ENCODE measurements around the gene MAP2K7. TPM values are rescaled to one million over a fixed set of nuclear protein-coding genes. Genes with fewer than 3 reads are reported as not detected.
"Not testable (repeated sequence)": the region's sequence is repeated elsewhere in the genome, so short reads cannot be mapped to it uniquely, and the experiment has no call there.

Gene MAP2K7
- total RNA-seq, 1 donor from 2014 or later, result 55.6 TPM

GRCh38 chr19:7885818-7886217, 17.9 kb upstream of the MAP2K7 start:
- DNase-seq (ENCODE audit: low spot score in 2 of 2, unreplicated experiment in 2 of 2), result no peak
- Mint-ChIP-seq H3K4me3 (no peak overlapping the region), H3K36me3 (no peaks in the 10 kb centered on the region), H3K9me3 (no peaks in the 10 kb centered on the region), H3K27ac (no peak overlapping the region), H3K4me1 (peaks cover 3% of the 10 kb centered on the region), H3K27me3 (ENCODE audit: low read depth) (peaks cover 5% of the 10 kb centered on the region)
- no peak for TF ChIP-seq CTCF (IDR thresholded peaks at IDR 0.05; ENCODE audit: unreplicated experiment)

- H3K27me3 Mint-ChIP-seq (ENCODE audit: low read depth), result peaks cover 5% of the 10 kb centered on the region
- no peak overlapping the region for H3K27ac Mint-ChIP-seq
- DNase-seq (ENCODE audit: low spot score in 2 of 2, unreplicated experiment in 2 of 2), result no peak
Observed at GRCh38 chr19:7887408-7888144, 16.1 kb upstream of the MAP2K7 start.

GRCh38 chr19:7888145-7888825, 15.4 kb upstream of the MAP2K7 start, which contains the start of gene LRRC8E:
TSS of gene LRRC8E (plus strand) at chr19:7888510. CDS start at chr19:7895604, 7,094 bp downstream.
- H3K9me3 Mint-ChIP-seq, result no peaks in the 10 kb centered on the region
- H3K4me1 Mint-ChIP-seq, result peaks cover 3% of the 10 kb centered on the region
- H3K27me3 Mint-ChIP-seq (ENCODE audit: low read depth), result peaks cover 5% of the 10 kb centered on the region
- peak within 1 kb of the TSS; percentile 54 for H3K4me3 Mint-ChIP-seq
- no peak for TF ChIP-seq CTCF (IDR thresholded peaks at IDR 0.05; ENCODE audit: unreplicated experiment)
- H3K27ac Mint-ChIP-seq, result no peak within 1 kb of the TSS
- H3K36me3 Mint-ChIP-seq, result no peaks in the 10 kb centered on the region
- DNase-seq (ENCODE audit: low spot score in 2 of 2, unreplicated experiment in 2 of 2), result peak in 1 of 2 experiments; percentile 73

More at GRCh38 chr19:7887408-7888144, 16.1 kb upstream of the MAP2K7 start:
- no peaks in the 10 kb centered on the region for H3K9me3 Mint-ChIP-seq
- H3K4me3 Mint-ChIP-seq, result peak overlapping the region; percentile 37
- H3K36me3 Mint-ChIP-seq, result no peaks in the 10 kb centered on the region
- H3K4me1 Mint-ChIP-seq, result peaks cover 3% of the 10 kb centered on the region
- no peak for TF ChIP-seq CTCF (IDR thresholded peaks at IDR 0.05; ENCODE audit: unreplicated experiment)

- no peak for DNase-seq (ENCODE audit: low spot score in 2 of 2, unreplicated experiment in 2 of 2)
- Mint-ChIP-seq H3K27ac (no peak overlapping the region), H3K4me3 (peak overlapping the region; percentile 54), H3K36me3 (no peaks in the 10 kb centered on the region), H3K27me3 (ENCODE audit: low read depth) (peaks cover 5% of the 10 kb centered on the region), H3K9me3 (no peaks in the 10 kb centered on the region), H3K4me1 (peaks cover 3% of the 10 kb centered on the region)
- TF ChIP-seq CTCF (IDR thresholded peaks at IDR 0.05; ENCODE audit: unreplicated experiment), result no peak
Observed at GRCh38 chr19:7888826-7889217, 14.9 kb upstream of the MAP2K7 start.

GRCh38 chr19:7893362-7894101, 10.1 kb upstream of the MAP2K7 start:
- DNase-seq (ENCODE audit: low spot score in 2 of 2, unreplicated experiment in 2 of 2); H3K4me3 Mint-ChIP-seq; H3K4me1 Mint-ChIP-seq; H3K27me3 Mint-ChIP-seq (ENCODE audit: low read depth); H3K9me3 Mint-ChIP-seq; H3K36me3 Mint-ChIP-seq; H3K27ac Mint-ChIP-seq: not testable (repeated sequence)

Measured in mesothelial cell of epicardium (in vitro differentiated cells).